HG03196 (cell line): ENCODE measurements around the gene TNFSF13.

Source experiments
- ATAC-seq: cut with Tn5 transposase; IDR thresholded peaks from one replicate; pipeline ENCODE4 v1.9.1; 2021; ENCODE audit not compliant: unreplicated experiment

TNFSF13 gene

GRCh38 chr17:7574176-7574953, 15.8 kb downstream of the TNFSF13 start:
- ATAC-seq, result no peak

- no peak for ATAC-seq
Observed at GRCh38 chr17:7575481-7575883, 16.9 kb downstream of the TNFSF13 start.

- no peak for ATAC-seq
Observed at GRCh38 chr17:7575959-7576358, 17.4 kb downstream of the TNFSF13 start.

- no peak for ATAC-seq
Observed at GRCh38 chr17:7576432-7576937, 17.9 kb downstream of the TNFSF13 start.

- no peak for ATAC-seq
Observed at GRCh38 chr17:7577327-7578199, 19.0 kb downstream of the TNFSF13 start.

GRCh38 chr17:7579001-7579833, 20.7 kb downstream of the TNFSF13 start, which contains the start of gene CD68:
TSS of gene CD68 (plus strand) at chr17:7579638. CDS start at chr17:7579678, 40 bp downstream.
- no peak for ATAC-seq

- ATAC-seq, result no peak
Observed at GRCh38 chr17:7579834-7580603, 21.5 kb downstream of the TNFSF13 start.

GRCh38 chr17:7580604-7581575, 22.3 kb downstream of the TNFSF13 start:
- ATAC-seq, result no peak

- ATAC-seq, result no peak
Observed at GRCh38 chr17:7582396-7583252, 24.1 kb downstream of the TNFSF13 start.

- peak; percentile 52 for ATAC-seq
Observed at GRCh38 chr17:7583253-7584109, 24.9 kb downstream of the TNFSF13 start, which contains the start of gene MPDU1. TSS of gene MPDU1 (plus strand) at chr17:7583852. CDS start at chr17:7583863, 11 bp downstream.

GRCh38 chr17:7586673-7587419, 28.3 kb downstream of the TNFSF13 start:
- ATAC-seq, result no peak

GRCh38 chr17:7587420-7588151, 29.0 kb downstream of the TNFSF13 start:
- ATAC-seq, result no peak

- ATAC-seq, result no peak
Observed at GRCh38 chr17:7588553-7589203, 30.1 kb downstream of the TNFSF13 start.

GRCh38 chr17:7589204-7589868, 30.8 kb downstream of the TNFSF13 start:
- ATAC-seq, result no peak
